OCI-LY7 (cell line): Measurements from ENCODE around the gene GOLGA6L10. TPM values are rescaled to one million over a fixed set of nuclear protein-coding genes. Genes with fewer than 3 reads are reported as not detected.
"Not testable (repeated sequence)": the region's sequence is repeated elsewhere in the genome, so short reads cannot be mapped to it uniquely, and the experiment has no call there.

Experiments
- BruUV-seq: library from RNA; stranded (reverse); fragments of 400-500 nt; replicated peaks from 2 replicates; lab custom pipeline; 2021; lab: Mats Ljungman, UMichigan
- CTCF ChIA-PET: fragments of 300-600 bp; sonication (Branson Sonifier 250); formaldehyde crosslinking; loops from one replicate; lab custom pipeline; 2022; ENCODE audit warnings: antibody characterized with exemption; ENCODE audit not compliant: unreplicated experiment; lab: Charles Lee
- POLR2A ChIA-PET: fragments of 300-600 bp; sonication (Branson Sonifier 250); formaldehyde crosslinking; loops from one replicate; lab custom pipeline; 2022; ENCODE audit warnings: antibody characterized with exemption; lab: Charles Lee
- DNase-seq: peaks from one replicate; pipeline ENCODE4 v3.0.0-alpha.2; 2015; ENCODE audit warnings: low spot score
- H2AFZ ChIP-seq: fragments of 200-600 bp; sonication (generic), shearing (Covaris generic); 2 replicates; pipeline ENCODE4 v1.6.1; 2014; ENCODE audit warnings: mild to moderate bottlenecking, antibody characterized with exemption, low read length, moderate library complexity
- H3K27ac ChIP-seq: fragments of 200-600 bp; sonication (generic); 2 replicates; pipeline ENCODE4 v1.5.1; 2014; ENCODE audit warnings: mixed run types, low read depth, mild to moderate bottlenecking, moderate library complexity, low read length, inconsistent platforms; ENCODE audit not compliant: poor library complexity, severe bottlenecking
- H3K36me3 ChIP-seq: fragments of 200-600 bp; sonication (generic); 2 replicates; pipeline ENCODE4 v1.6.1; 2014; ENCODE audit warnings: mild to moderate bottlenecking, antibody characterized with exemption, low read length, moderate library complexity, mixed read lengths; ENCODE audit not compliant: insufficient read depth
- H3K4me1 ChIP-seq: fragments of 200-600 bp; sonication (generic); 2 replicates; pipeline ENCODE4 v1.5.1; 2014; ENCODE audit warnings: mild to moderate bottlenecking, low read length; ENCODE audit not compliant: insufficient read depth, poor library complexity, severe bottlenecking
- H3K4me2 ChIP-seq: fragments of 200-600 bp; sonication (generic); 2 replicates; pipeline ENCODE4 v1.6.1; 2014; ENCODE audit warnings: mild to moderate bottlenecking, low read length
- H3K4me3 ChIP-seq: fragments of 200-600 bp; sonication (generic); 2 replicates; pipeline ENCODE4 v1.5.1; 2014; ENCODE audit warnings: mild to moderate bottlenecking, low read depth, low read length; ENCODE audit not compliant: poor library complexity, severe bottlenecking
- H3K79me2 ChIP-seq: fragments of 200-600 bp; sonication (generic); 2 replicates; pipeline ENCODE4 v1.6.1; 2016; ENCODE audit warnings: low read depth, mild to moderate bottlenecking, low read length, moderate library complexity, mixed read lengths; ENCODE audit not compliant: insufficient read depth
- H3K9me2 ChIP-seq: fragments of 200-600 bp; sonication (generic); 2 replicates; pipeline ENCODE4 v1.6.1; 2016; ENCODE audit warnings: mild to moderate bottlenecking, low read length, mixed read lengths; ENCODE audit not compliant: insufficient read depth
- H3K9me3 ChIP-seq: fragments of 200-600 bp; sonication (generic); 2 replicates; pipeline ENCODE4 v1.6.1; 2014; ENCODE audit warnings: mild to moderate bottlenecking, mixed run types, low read length, mixed read lengths
- H4K20me1 ChIP-seq: fragments of 200-600 bp; sonication (generic); 2 replicates; pipeline ENCODE4 v1.6.1; 2014; ENCODE audit warnings: mild to moderate bottlenecking, antibody characterized with exemption, low read length, moderate library complexity, mixed read lengths; ENCODE audit not compliant: insufficient read depth
- EZH2phosphoT487 ChIP-seq: fragments of 200-600 bp; sonication (generic); IDR thresholded peaks from 2 replicates; pipeline ENCODE4 v1.6.1; 2018; ENCODE audit warnings: low read depth, borderline replicate concordance, mild to moderate bottlenecking, mixed run types, antibody characterized with exemption, low read length, moderate library complexity, mixed read lengths
- intact Hi-C: fragments of 100-400 bp; cut with micrococcal nuclease; formaldehyde crosslinking; loops from one replicate; pipeline ENCODE4 v1.10.0; 2022; ENCODE audit not compliant: unreplicated experiment
- total RNA-seq, 2 experiments: library from RNA; depleted of rRNA in 1 of 2; stranded (reverse); fragments of >200 nt in 1 of 2; shearing (Covaris generic) in 1 of 2; gene quantifications; 2 replicates each; pipeline ENCODE4 v1.2.3, GENCODE V29; 2014 to 2022
- TF ChIP-seq, protein P1 (sequence below): fragments of 200-600 bp; sonication (generic); conservative IDR thresholded peaks from 2 replicates; pipeline ENCODE4 v1.5.1; 2014; ENCODE audit warnings: mild to moderate bottlenecking, antibody characterized with exemption, low read length, moderate library complexity, mixed read lengths

The GOLGA6L10 gene
- total RNA-seq, 2 experiments from 2014 or later, result 0.49 TPM; not detected in 1

DNA sequence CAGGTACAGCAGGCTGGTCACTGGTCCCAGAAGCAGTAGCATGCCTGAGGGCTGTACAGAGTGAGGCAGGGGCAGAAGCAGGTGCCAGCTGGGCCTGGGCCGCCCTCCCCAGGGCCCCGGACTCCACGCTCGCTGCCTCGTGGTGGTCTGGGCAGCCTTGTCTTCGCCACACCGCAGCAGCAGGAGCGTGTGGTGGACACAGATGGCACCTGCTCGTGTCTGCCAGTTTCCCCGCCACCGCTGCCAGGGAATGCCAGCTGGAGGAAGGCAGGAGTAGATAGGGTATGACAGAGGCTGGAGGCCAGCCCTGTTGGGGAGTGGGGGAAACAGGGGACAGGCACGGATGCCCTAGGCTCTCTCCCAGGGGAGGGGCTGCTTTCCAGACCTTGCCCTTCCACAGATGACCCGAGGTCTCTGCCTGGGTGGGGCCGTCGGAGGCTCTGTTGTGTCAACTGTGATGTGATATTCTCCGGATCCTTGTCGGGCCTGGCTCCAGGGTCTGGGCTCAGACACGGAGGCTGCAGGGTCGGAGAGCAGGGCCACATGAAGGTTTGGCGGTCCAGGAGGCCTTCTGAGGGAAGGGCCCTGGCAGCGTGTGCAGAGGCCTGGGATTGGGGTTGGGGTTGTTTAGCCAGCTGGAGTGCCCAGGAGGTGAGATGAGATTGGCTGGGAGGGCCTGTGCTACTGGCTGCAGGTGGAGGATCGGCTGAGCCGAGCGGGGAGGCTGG, 33.6 kb downstream of the GOLGA6L10 start:
- TF ChIP-seq, protein P1, sequence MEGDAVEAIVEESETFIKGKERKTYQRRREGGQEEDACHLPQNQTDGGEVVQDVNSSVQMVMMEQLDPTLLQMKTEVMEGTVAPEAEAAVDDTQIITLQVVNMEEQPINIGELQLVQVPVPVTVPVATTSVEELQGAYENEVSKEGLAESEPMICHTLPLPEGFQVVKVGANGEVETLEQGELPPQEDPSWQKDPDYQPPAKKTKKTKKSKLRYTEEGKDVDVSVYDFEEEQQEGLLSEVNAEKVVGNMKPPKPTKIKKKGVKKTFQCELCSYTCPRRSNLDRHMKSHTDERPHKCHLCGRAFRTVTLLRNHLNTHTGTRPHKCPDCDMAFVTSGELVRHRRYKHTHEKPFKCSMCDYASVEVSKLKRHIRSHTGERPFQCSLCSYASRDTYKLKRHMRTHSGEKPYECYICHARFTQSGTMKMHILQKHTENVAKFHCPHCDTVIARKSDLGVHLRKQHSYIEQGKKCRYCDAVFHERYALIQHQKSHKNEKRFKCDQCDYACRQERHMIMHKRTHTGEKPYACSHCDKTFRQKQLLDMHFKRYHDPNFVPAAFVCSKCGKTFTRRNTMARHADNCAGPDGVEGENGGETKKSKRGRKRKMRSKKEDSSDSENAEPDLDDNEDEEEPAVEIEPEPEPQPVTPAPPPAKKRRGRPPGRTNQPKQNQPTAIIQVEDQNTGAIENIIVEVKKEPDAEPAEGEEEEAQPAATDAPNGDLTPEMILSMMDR, result no peak
- intact Hi-C loops, result no loop called here

DNA sequence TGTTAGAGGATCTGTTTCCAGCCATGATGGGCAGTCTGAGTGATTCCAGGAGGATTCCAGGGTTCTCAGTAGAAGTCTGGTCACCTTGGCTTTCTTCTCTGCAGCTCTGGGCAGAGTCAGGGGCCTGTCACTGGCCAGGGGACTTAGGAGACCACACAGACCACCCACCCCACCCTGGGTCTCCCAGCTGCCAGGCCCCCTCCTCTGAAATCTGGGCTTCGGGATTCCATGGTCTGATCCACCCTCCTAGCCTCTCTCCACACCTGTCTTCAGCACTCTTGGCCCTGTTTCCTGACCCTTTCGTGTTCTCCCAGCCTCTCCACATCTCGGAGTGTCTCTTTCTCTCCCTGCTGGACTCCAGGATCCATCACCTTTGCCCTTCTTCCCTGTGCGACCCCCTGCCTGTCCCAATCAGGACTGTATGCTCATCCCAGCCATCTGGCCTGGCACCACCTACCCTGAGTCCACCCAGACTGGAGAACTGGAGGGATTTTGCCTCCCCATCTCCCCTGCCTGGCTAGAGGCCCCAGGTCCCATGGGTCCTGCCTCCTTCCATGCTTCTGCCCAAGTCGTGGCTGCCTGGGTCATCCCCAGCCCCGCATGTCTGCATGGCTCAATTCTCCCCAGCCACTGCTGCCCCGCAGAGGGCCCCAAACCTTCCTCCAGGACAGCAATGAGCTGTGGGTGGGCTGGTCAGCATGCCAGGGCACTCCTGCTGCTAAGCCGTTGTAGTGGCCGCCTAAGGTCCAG, 34.3 kb downstream of the GOLGA6L10 start:
- Histone ChIP-seq H3K4me2 (no peak overlapping the region), H2AFZ (no peak overlapping the region), H3K36me3 (no peaks in the 10 kb centered on the region), H3K9me2 (no peaks in the 10 kb centered on the region), H3K4me3 (no peak overlapping the region), H3K4me1 (no peaks in the 10 kb centered on the region), H3K79me2 (no peaks in the 10 kb centered on the region), H3K9me3 (no peaks in the 10 kb centered on the region), H4K20me1 (no peaks in the 10 kb centered on the region), H3K27ac (no peak overlapping the region)
- no TSS peak for BruUV-seq
- intact Hi-C loops, result no loop called here
- TF ChIP-seq EZH2phosphoT487, result no peak
- TF ChIP-seq, protein P1, result no peak
- ChIA-PET CTCF (no interaction called here), POLR2A (no interaction called here)
- DNase-seq, result no peak

More for the DNA sequence above, 33.6 kb downstream of the GOLGA6L10 start:
- H3K27ac ChIP-seq, result no peak overlapping the region
- POLR2A ChIA-PET, result no interaction called here
- H3K9me3 ChIP-seq, result no peaks in the 10 kb centered on the region
- H3K36me3 ChIP-seq, result no peaks in the 10 kb centered on the region
- H3K79me2 ChIP-seq, result no peaks in the 10 kb centered on the region
- no peaks in the 10 kb centered on the region for H3K9me2 ChIP-seq
- no peaks in the 10 kb centered on the region for H3K4me1 ChIP-seq
- no peak overlapping the region for H3K4me3 ChIP-seq
- no peaks in the 10 kb centered on the region for H4K20me1 ChIP-seq
- BruUV-seq, result no TSS peak
- CTCF ChIA-PET, result no interaction called here
- DNase-seq, result no peak
- no peak overlapping the region for H2AFZ ChIP-seq
- H3K4me2 ChIP-seq, result no peak overlapping the region

DNA sequence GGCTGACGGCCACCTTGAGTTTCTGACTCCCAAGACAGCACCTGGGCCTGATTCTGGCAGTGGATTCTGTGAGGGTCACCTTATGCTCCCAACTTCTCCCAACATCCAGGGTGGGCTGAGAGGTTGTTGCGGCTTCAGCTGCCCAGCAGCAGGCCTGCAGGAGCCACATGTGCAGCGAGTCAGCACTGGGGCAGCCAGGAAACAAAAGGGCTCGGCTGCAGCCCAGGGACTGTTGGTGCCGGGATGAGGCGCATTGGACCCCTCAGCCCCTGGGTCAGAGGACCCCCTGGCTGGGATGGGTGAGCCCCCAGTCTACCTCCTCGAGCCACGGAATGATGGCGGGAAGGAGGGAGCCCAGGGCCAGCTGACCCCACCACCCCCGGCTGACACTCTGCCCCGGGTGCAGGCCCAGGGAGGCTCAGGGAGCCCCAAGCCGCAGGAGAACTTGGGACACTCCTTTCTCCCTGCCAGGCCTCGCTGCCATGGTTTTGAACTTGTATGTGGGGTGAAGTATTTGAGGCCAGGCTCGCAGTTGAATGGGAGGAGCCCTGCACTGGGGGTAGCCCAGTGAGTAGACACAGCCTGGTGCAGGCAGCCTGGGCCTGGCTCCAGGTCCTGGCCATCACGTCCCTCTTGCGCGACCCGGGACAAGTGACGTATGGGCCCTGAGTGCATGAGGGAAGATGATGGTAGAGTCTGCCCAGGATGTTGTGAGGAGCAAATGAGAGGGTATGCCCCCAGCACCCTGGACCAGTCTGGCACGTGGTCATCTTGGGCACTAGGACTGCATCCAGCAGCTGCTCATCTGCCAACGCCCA, 35.1 kb downstream of the GOLGA6L10 start:
- H3K36me3 ChIP-seq, POLR2A ChIA-PET, H3K4me1 ChIP-seq, H3K27ac ChIP-seq, H2AFZ ChIP-seq, H3K9me3 ChIP-seq, intact Hi-C loops, H3K9me2 ChIP-seq, H3K79me2 ChIP-seq, H3K4me3 ChIP-seq, BruUV-seq, DNase-seq, H4K20me1 ChIP-seq, H3K4me2 ChIP-seq, CTCF ChIA-PET: not testable (repeated sequence)
